Aorta (tissue), 5 donors: ENCODE results near the gene TMEM106B. TPM values are rescaled to one million over a fixed set of nuclear protein-coding genes. Genes with fewer than 3 reads are reported as not detected.

Source experiments
- ATAC-seq: fragments of 200-7000 bp; cut with Tn5 transposase; one replicate; pipeline ENCODE4 v1.9.1; 2022; ENCODE audit warnings: moderate library complexity; ENCODE audit not compliant: low FRiP score
- DNase-seq, 2 donors: peaks; one replicate each; pipeline ENCODE4 v3.0.0-alpha.2; 2020
- H3K27ac ChIP-seq, 2 donors: one replicate each; pipeline ENCODE4 v1.5.1; 2013; ENCODE audit warnings: low read length in 2 of 2, mild to moderate bottlenecking in 2 of 2, moderate library complexity in 2 of 2, control low read depth in 1 of 2, inconsistent platforms in 1 of 2, low read depth in 1 of 2
- H3K27me3 ChIP-seq, 2 donors: one replicate each; pipeline ENCODE4 v1.6.1; 2013; ENCODE audit warnings: control low read depth in 1 of 2, low read length in 1 of 2, mild to moderate bottlenecking in 1 of 2, moderate library complexity in 1 of 2; ENCODE audit not compliant: insufficient read depth in 2 of 2, control insufficient read depth in 1 of 2
- H3K36me3 ChIP-seq, 2 donors: one replicate each; pipeline ENCODE4 v1.6.1; 2013; ENCODE audit warnings: control low read depth in 1 of 2, low read length in 1 of 2, mild to moderate bottlenecking in 1 of 2; ENCODE audit not compliant: insufficient read depth in 2 of 2, control insufficient read depth in 1 of 2
- H3K4me1 ChIP-seq, 2 donors: one replicate each; pipeline ENCODE4 v1.6.1; 2013; ENCODE audit warnings: low read length in 2 of 2, control low read depth in 1 of 2, mild to moderate bottlenecking in 1 of 2, moderate library complexity in 1 of 2; ENCODE audit not compliant: insufficient read depth in 2 of 2, control insufficient read depth in 1 of 2
- H3K4me3 ChIP-seq, 2 donors: one replicate each; pipeline ENCODE4 v1.5.1; 2013; ENCODE audit warnings: low read length in 2 of 2, control low read depth in 1 of 2, mild to moderate bottlenecking in 1 of 2
- H3K9me3 ChIP-seq: one replicate; pipeline ENCODE4 v1.6.1; 2013; ENCODE audit warnings: mild to moderate bottlenecking, low read length; ENCODE audit not compliant: control insufficient read depth
- WGBS, 2 donors: extraction: QIAGEN DNeasy Blood & Tissue Kit; methylation state at CpG; one replicate each; pipeline ENCODE4 v1.1.7; 2013; 5-methylcytosine and 5-hydroxymethylcytosine counted together
- intact Hi-C, 2 donors: fragments of 100-400 bp; cut with DNase I; formaldehyde crosslinking; loops; one replicate each; pipeline versions ENCODE4 v1.14.2 to v1.15.0; 2022
- polyA plus RNA-seq, 2 donors: library from polyadenylated mRNA; stranded (reverse); fragments of 200-250 nt; gene quantifications; one replicate each; pipeline ENCODE4 v1.2.3, GENCODE V29; 2013
- total RNA-seq, 2 donors: library from RNA; stranded (reverse); fragmentation: NEBNext Ultra II Directional; extraction: Animal tissue kit (Norgen Biotek cat#: 25700); gene quantifications; one replicate each; pipeline ENCODE4 v1.2.1, GENCODE V29; 2021
- donor health status: healthy with polysubstance abuse.
- donor health status: Bipolar disorder and iron deficiency.
- donor health status: DM: no; HTN: no; CAD: no.
- donor health status: DM: no; HTN: no; CAD: no.
- donor health status: DM: yes; HTN: yes; CAD: no.

Gene TMEM106B
- total and polyA plus RNA-seq, 4 donors: 12.8 to 41.4 (median 28.2) TPM

GRCh38 chr7:12196386-12196785, 14.7 kb upstream of the TMEM106B start:
- no peak for ATAC-seq
- H3K4me1 ChIP-seq: no peaks in the 10 kb centered on the region
- 79 to 81% methylated on average over 2 of the region's 2 CpGs for WGBS, 2 donors
- no peaks in the 10 kb centered on the region for H3K9me3 ChIP-seq
- no peak overlapping the region for H3K27ac ChIP-seq
- H3K4me3 ChIP-seq: no peak overlapping the region
- no peaks in the 10 kb centered on the region for H3K27me3 ChIP-seq
- no peak for DNase-seq
- no peaks in the 10 kb centered on the region for H3K36me3 ChIP-seq
- intact Hi-C loops: no loop called here

GRCh38 chr7:12199363-12199762, 11.7 kb upstream of the TMEM106B start:
- no peak overlapping the region for H3K27ac ChIP-seq
- H3K27me3 ChIP-seq: no peaks in the 10 kb centered on the region
- no peaks in the 10 kb centered on the region for H3K4me1 ChIP-seq
- no peaks in the 10 kb centered on the region for H3K36me3 ChIP-seq
- H3K9me3 ChIP-seq: no peaks in the 10 kb centered on the region
- ATAC-seq (no peak), DNase-seq (no peak)
- no peak overlapping the region for H3K4me3 ChIP-seq
- intact Hi-C loops: no loop called here

- ATAC-seq (no peak), DNase-seq (no peak)
- Histone ChIP-seq H3K27ac (no peak overlapping the region), H3K4me1 (no peaks in the 10 kb centered on the region), H3K4me3 (no peak overlapping the region), H3K36me3 (no peaks in the 10 kb centered on the region), H3K9me3 (no peaks in the 10 kb centered on the region), H3K27me3 (no peaks in the 10 kb centered on the region)
- WGBS, 2 donors: 37 to 46% methylated on average over 2 of the region's 2 CpGs
- intact Hi-C loops: no loop called here
Measured at GRCh38 chr7:12207046-12207445, 4.0 kb upstream of the TMEM106B start.

- intact Hi-C loops: no loop called here
- H3K36me3 ChIP-seq: no peaks in the 10 kb centered on the region
- H3K9me3 ChIP-seq: no peaks in the 10 kb centered on the region
- 22 to 26% methylated on average over 1 of the region's 1 CpG for WGBS, 2 donors
- no peaks in the 10 kb centered on the region for H3K4me1 ChIP-seq
- no peaks in the 10 kb centered on the region for H3K27me3 ChIP-seq
- DNase-seq (no peak), ATAC-seq (no peak)
- H3K4me3 ChIP-seq: no peak overlapping the region
- no peak overlapping the region for H3K27ac ChIP-seq
Measured at GRCh38 chr7:12209221-12209620, 1.9 kb upstream of the TMEM106B start.

- no peaks in the 10 kb centered on the region for H3K9me3 ChIP-seq
- peak overlapping the region; percentile 35 to 63 for H3K4me3 ChIP-seq
- H3K36me3 ChIP-seq: no peaks in the 10 kb centered on the region
- ATAC-seq (peak; percentile 73), DNase-seq (peak; percentile 53 to 72)
- intact Hi-C loops: no loop called here
- H3K27me3 ChIP-seq: no peaks in the 10 kb centered on the region
- H3K4me1 ChIP-seq: no peaks in the 10 kb centered on the region
- 2% methylated on average over 26 of the region's 26 CpGs for WGBS, 2 donors
- peak overlapping the region in 1 of 2 donors; percentile 56 for H3K27ac ChIP-seq
Measured at GRCh38 chr7:12210179-12211053, 678 bp upstream of the TMEM106B start.

GRCh38 chr7:12211711-12212485, 804 bp downstream of the TMEM106B start:
- Histone ChIP-seq H3K36me3 (no peaks in the 10 kb centered on the region), H3K27ac (peak overlapping the region in 1 of 2 donors; percentile 74), H3K27me3 (no peaks in the 10 kb centered on the region), H3K9me3 (no peaks in the 10 kb centered on the region), H3K4me1 (no peaks in the 10 kb centered on the region), H3K4me3 (peak overlapping the region; percentile 37 to 63)
- DNase-seq: no peak
- no peak for ATAC-seq
- intact Hi-C loops: no loop called here
- WGBS, 2 donors: 23 to 24% methylated on average over 9 of the region's 9 CpGs

GRCh38 chr7:12217311-12217710, 6.2 kb downstream of the TMEM106B start:
- Histone ChIP-seq H3K9me3 (no peaks in the 10 kb centered on the region), H3K4me3 (no peak overlapping the region), H3K27ac (no peak overlapping the region), H3K36me3 (peaks cover 0 to 2% of the 10 kb centered on the region in 2 donors), H3K4me1 (no peaks in the 10 kb centered on the region), H3K27me3 (no peaks in the 10 kb centered on the region)
- DNase-seq (no peak), ATAC-seq (no peak)
- intact Hi-C loops: no loop called here
- 99 to 100% methylated on average over 1 of the region's 1 CpG for WGBS, 2 donors

GRCh38 chr7:12220389-12221046, 9.4 kb downstream of the TMEM106B start:
- no peak overlapping the region for H3K4me3 ChIP-seq
- ATAC-seq (no peak), DNase-seq (no peak)
- 87 to 90% methylated on average over 1 of the region's 1 CpG for WGBS, 2 donors
- H3K36me3 ChIP-seq: peaks cover 0 to 2% of the 10 kb centered on the region in 2 donors
- no peaks in the 10 kb centered on the region for H3K27me3 ChIP-seq
- intact Hi-C loops: no loop called here
- no peak overlapping the region for H3K27ac ChIP-seq
- no peaks in the 10 kb centered on the region for H3K4me1 ChIP-seq
- no peaks in the 10 kb centered on the region for H3K9me3 ChIP-seq
